HG03469 (cell line): Measurements from ENCODE around the gene NHLRC2.
"Not testable (repeated sequence)": the region's sequence is repeated elsewhere in the genome, so short reads cannot be mapped to it uniquely, and the experiment has no call there.

Experiments used
- ATAC-seq: cut with Tn5 transposase; IDR thresholded peaks from one replicate; pipeline ENCODE4 v1.9.1; 2021; ENCODE audit warnings: mild to moderate bottlenecking, moderate library complexity, moderate number of reproducible peaks; ENCODE audit not compliant: unreplicated experiment

NHLRC2 gene

GRCh38 chr10:113937756-113938155, 83.3 kb downstream of the NHLRC2 start:
- ATAC-seq, result no peak

GRCh38 chr10:113939212-113939860, 84.9 kb downstream of the NHLRC2 start:
- ATAC-seq, result no peak

- ATAC-seq, result no peak
Observed at GRCh38 chr10:113941140-113941539, 86.7 kb downstream of the NHLRC2 start.

GRCh38 chr10:113943196-113943595, 88.7 kb downstream of the NHLRC2 start:
- not testable (repeated sequence) for ATAC-seq

- no peak for ATAC-seq
Observed at GRCh38 chr10:113945075-113945686, 90.7 kb downstream of the NHLRC2 start.

GRCh38 chr10:113945687-113946085, 91.2 kb downstream of the NHLRC2 start:
- ATAC-seq, result no peak

GRCh38 chr10:113947184-113948041, 93.0 kb downstream of the NHLRC2 start:
- ATAC-seq, result no peak

- ATAC-seq, result no peak
Observed at GRCh38 chr10:113948048-113948447, 93.6 kb downstream of the NHLRC2 start.

GRCh38 chr10:113950268-113950667, 95.8 kb downstream of the NHLRC2 start:
- no peak for ATAC-seq

GRCh38 chr10:113953505-113954272, 99.2 kb downstream of the NHLRC2 start:
- no peak for ATAC-seq

- ATAC-seq, result no peak
Observed at GRCh38 chr10:113954409-113954808, 99.9 kb downstream of the NHLRC2 start.

GRCh38 chr10:113957013-113957412, 102.6 kb downstream of the NHLRC2 start:
- no peak for ATAC-seq

GRCh38 chr10:113958631-113959382, 104.3 kb downstream of the NHLRC2 start:
- ATAC-seq, result no peak

- peak; percentile 47 for ATAC-seq
Observed at GRCh38 chr10:113959383-113959760, 104.9 kb downstream of the NHLRC2 start.

- ATAC-seq, result no peak
Observed at GRCh38 chr10:113960617-113961181, 106.2 kb downstream of the NHLRC2 start.

GRCh38 chr10:113961182-113962031, 106.9 kb downstream of the NHLRC2 start:
- peak; percentile 61 for ATAC-seq

- ATAC-seq, result no peak
Observed at GRCh38 chr10:113965077-113965476, 110.6 kb downstream of the NHLRC2 start.

GRCh38 chr10:113965683-113966082, 111.2 kb downstream of the NHLRC2 start:
- no peak for ATAC-seq
